ENCODE data around the gene SH2D6. TPM values are rescaled to one million over a fixed set of nuclear protein-coding genes. Genes with fewer than 3 reads are reported as not detected.

SH2D6 gene
- total and polyA plus RNA-seq, 9 of the 15 experiments (the other 6 are each of a cell fraction or from before 2014, with no cell fraction given): 0.07 to 0.76 (median 0.33) TPM; not detected in 2

- TF ChIP-seq U2AF2 (optimal IDR thresholded peaks at IDR 0.05; ENCODE audit: low read depth, low read length) (no peak), SMARCC2 (IDR thresholded peaks at IDR 0.05; ENCODE audit: low read depth) (no peak), UBTF (IDR thresholded peaks at IDR 0.05; ENCODE audit: borderline replicate concordance in 1 of 2, low read depth in 2 of 2, low read length in 2 of 2) (no peak), HDAC3 (IDR thresholded peaks at IDR 0.05; ENCODE audit: borderline replicate concordance, partially characterized antibody) (no peak), SP2 (IDR thresholded peaks at IDR 0.05; ENCODE audit: extremely low read depth, low read depth, low read length, poor library complexity, severe bottlenecking) (no peak), STAG1 (CRISPR knock-in tag; IDR thresholded peaks at IDR 0.05; ENCODE audit: borderline replicate concordance) (no peak), CCNT2 (IDR thresholded peaks at IDR 0.05; ENCODE audit: borderline replicate concordance, extremely low read depth, insufficient read length, low read depth, low read length) (peak; percentile 87), ZNF764 (CRISPR knock-in tag; IDR thresholded peaks at IDR 0.05; ENCODE audit: low read depth) (no peak), TAF9B (IDR thresholded peaks at IDR 0.05; ENCODE audit: partially characterized antibody) (no peak), ZNF282 (CRISPR knock-in tag; IDR thresholded peaks at IDR 0.05) (no peak), XRCC5 (IDR thresholded peaks at IDR 0.05; ENCODE audit: low read depth, low read length) (no peak), RUNX1 (IDR thresholded peaks at IDR 0.05; ENCODE audit: low read depth) (no peak), NCOA2 (IDR thresholded peaks at IDR 0.05; ENCODE audit: partially characterized antibody in 2 of 2) (no peak), PYGO2 (tag; IDR thresholded peaks at IDR 0.05) (no peak), TEAD2 (tag; IDR thresholded peaks at IDR 0.05) (no peak), ZNF436 (CRISPR knock-in tag; IDR thresholded peaks at IDR 0.05) (no peak)
- TF ChIP-seq, protein P1, sequence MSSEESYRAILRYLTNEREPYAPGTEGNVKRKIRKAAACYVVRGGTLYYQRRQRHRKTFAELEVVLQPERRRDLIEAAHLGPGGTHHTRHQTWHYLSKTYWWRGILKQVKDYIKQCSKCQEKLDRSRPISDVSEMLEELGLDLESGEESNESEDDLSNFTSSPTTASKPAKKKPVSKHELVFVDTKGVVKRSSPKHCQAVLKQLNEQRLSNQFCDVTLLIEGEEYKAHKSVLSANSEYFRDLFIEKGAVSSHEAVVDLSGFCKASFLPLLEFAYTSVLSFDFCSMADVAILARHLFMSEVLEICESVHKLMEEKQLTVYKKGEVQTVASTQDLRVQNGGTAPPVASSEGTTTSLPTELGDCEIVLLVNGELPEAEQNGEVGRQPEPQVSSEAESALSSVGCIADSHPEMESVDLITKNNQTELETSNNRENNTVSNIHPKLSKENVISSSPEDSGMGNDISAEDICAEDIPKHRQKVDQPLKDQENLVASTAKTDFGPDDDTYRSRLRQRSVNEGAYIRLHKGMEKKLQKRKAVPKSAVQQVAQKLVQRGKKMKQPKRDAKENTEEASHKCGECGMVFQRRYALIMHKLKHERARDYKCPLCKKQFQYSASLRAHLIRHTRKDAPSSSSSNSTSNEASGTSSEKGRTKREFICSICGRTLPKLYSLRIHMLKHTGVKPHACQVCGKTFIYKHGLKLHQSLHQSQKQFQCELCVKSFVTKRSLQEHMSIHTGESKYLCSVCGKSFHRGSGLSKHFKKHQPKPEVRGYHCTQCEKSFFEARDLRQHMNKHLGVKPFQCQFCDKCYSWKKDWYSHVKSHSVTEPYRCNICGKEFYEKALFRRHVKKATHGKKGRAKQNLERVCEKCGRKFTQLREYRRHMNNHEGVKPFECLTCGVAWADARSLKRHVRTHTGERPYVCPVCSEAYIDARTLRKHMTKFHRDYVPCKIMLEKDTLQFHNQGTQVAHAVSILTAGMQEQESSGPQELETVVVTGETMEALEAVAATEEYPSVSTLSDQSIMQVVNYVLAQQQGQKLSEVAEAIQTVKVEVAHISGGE (CRISPR knock-in tag; IDR thresholded peaks at IDR 0.05): peak in 1 of 3 experiments; percentile 53; a peak in 1 of 6 replicates
- TF ChIP-seq, protein P2, sequence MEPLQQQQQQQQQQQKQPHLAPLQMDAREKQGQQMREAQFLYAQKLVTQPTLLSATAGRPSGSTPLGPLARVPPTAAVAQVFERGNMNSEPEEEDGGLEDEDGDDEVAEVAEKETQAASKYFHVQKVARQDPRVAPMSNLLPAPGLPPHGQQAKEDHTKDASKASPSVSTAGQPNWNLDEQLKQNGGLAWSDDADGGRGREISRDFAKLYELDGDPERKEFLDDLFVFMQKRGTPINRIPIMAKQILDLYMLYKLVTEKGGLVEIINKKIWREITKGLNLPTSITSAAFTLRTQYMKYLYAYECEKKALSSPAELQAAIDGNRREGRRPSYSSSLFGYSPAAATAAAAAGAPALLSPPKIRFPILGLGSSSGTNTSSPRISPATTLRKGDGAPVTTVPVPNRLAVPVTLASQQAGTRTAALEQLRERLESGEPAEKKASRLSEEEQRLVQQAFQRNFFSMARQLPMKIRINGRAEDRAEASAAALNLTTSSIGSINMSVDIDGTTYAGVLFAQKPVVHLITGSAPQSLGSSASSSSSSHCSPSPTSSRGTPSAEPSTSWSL (CRISPR knock-in tag; IDR thresholded peaks at IDR 0.05; ENCODE audit: borderline replicate concordance): no peak
Observed at GRCh38 chr2:85437488-85438200, 19.1 kb downstream of the SH2D6 start (continued).

Measured in K562 (cell line).